ENCODE results near the gene FUT1. TPM values are rescaled to one million over a fixed set of nuclear protein-coding genes. Genes with fewer than 3 reads are reported as not detected.
A peak's percentile ranks its signal among the peaks of the same experiment; 100 is the strongest.
"Not testable (repeated sequence)": the region's sequence is repeated elsewhere in the genome, so short reads cannot be mapped to it uniquely, and the experiment has no call there.

Gene FUT1
- polyA plus RNA-seq, 1 experiment = 0.07 TPM

DNA sequence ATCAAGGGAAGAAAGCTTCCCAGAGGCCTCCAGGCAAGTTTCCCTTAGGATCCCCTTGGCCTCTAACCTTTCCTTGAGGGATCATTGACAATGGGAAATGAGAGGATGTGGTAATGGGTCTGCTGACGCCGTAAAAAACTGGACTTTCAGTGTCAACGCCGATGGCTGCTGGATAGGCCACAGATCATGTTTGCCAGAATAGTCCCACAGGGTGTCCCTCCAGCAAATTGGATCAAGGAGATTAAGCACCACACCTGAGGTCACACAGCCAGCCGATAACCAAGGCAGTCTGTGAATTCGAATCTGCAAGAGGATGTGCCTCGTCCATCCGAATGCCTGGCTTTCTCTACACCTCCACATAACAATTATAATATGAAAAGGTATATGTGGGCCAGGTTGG lies 40.8 kb upstream of the FUT1 start:
- no peak for DNase-seq (ENCODE audit: low read depth, low spot score)
- CTCF ChIA-PET = interaction anchor here (1.7 to 4.0 kb wide), 3 partner anchors 44 to 177 kb away, joined by 3 to 59 read pairs (median 28); partner anchors contain the start of gene HSD17B14
- no peak overlapping the region for H3K27ac ChIP-seq (ENCODE audit: low read depth, low read length)
- POLR2A ChIA-PET = no interaction called here
- H3K9me3 ChIP-seq (ENCODE audit: control insufficient read depth, insufficient read depth, low read length) = no peaks in the 10 kb centered on the region
- no peak overlapping the region for H3K4me3 ChIP-seq (ENCODE audit: low read depth, low read length)
- TF ChIP-seq, protein P1, sequence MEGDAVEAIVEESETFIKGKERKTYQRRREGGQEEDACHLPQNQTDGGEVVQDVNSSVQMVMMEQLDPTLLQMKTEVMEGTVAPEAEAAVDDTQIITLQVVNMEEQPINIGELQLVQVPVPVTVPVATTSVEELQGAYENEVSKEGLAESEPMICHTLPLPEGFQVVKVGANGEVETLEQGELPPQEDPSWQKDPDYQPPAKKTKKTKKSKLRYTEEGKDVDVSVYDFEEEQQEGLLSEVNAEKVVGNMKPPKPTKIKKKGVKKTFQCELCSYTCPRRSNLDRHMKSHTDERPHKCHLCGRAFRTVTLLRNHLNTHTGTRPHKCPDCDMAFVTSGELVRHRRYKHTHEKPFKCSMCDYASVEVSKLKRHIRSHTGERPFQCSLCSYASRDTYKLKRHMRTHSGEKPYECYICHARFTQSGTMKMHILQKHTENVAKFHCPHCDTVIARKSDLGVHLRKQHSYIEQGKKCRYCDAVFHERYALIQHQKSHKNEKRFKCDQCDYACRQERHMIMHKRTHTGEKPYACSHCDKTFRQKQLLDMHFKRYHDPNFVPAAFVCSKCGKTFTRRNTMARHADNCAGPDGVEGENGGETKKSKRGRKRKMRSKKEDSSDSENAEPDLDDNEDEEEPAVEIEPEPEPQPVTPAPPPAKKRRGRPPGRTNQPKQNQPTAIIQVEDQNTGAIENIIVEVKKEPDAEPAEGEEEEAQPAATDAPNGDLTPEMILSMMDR (IDR thresholded peaks at IDR 0.05; ENCODE audit: low read depth, low read length) = no peak
- no peaks in the 10 kb centered on the region for H3K27me3 ChIP-seq (ENCODE audit: control insufficient read depth, insufficient read depth, low read length)

DNA sequence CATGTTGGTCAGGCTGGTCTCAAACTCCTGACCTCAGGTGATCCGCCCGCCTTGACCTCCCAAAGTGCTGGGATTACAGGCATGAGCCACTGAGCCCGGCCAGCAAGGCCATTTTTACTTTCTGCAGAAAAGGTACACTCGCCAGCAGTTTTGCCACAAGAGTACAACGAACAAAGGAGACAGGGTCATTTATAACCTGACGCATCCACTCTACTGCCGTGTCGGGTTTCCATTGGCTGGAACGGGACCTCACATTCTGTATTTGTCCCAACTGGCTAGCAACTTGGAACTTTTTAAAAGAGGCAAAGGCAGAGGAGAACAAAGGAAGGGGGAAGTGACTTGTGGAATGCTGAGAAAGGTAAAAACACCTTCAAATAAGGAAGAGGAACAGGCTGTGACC lies 34.9 kb upstream of the FUT1 start:
- H3K27ac ChIP-seq (ENCODE audit: low read depth, low read length); POLR2A ChIA-PET; DNase-seq (ENCODE audit: low read depth, low spot score); H3K27me3 ChIP-seq (ENCODE audit: control insufficient read depth, insufficient read depth, low read length); H3K4me3 ChIP-seq (ENCODE audit: low read depth, low read length); H3K9me3 ChIP-seq (ENCODE audit: control insufficient read depth, insufficient read depth, low read length): not testable (repeated sequence)
- CTCF ChIA-PET = interaction anchor here (0.6 to 8.6 kb wide), 30 partner anchors 8 to 212 kb away, joined by 3 to 201 read pairs (median 4); partner anchors contain the start of genes CA11, GYS1, HSD17B14 and PPP1R15A

DNA sequence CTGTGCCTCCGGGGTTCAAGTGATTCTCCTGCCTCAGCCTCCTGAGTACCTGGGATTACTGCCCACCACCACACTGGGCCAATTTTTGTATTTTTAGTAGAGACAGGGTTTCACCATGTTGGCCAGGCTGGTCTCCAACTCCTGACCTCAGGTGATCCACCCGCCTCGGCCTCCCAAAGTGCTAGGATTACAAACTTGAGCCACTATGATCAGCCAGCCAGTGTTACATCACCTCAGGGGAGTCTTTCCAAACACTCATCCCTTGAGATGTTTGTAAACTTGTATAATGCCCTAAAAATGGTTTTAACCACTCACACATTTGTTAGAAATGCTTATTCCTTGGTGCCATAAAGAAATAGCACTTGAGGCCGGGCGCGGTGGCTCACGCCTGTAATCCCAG lies 34.0 kb upstream of the FUT1 start:
- CTCF ChIA-PET = interaction anchor here (1.3 to 8.6 kb wide), 4 partner anchors 9 to 185 kb away, joined by 4 to 201 read pairs (median 24); no protein-coding TSS in a partner anchor

DNA sequence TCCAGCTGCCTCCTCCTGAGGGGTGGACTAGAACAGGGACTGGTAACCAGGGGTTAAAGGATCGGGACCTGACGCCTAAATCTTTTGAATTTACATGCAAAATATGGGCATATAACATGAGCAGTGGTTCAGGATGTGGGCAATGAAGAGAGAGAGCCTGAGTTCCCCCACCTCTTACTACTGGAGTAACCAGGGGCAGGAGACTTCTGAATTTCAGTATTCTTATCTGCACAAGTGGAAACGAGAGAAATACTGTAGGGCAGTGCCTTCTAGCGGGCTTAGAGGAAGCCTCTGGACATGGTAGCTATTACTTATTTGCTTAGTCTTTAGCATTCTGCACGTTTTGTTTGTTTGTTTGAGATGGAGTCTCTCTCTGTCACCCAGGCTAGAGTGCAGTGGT lies 32.1 kb upstream of the FUT1 start:
- CTCF ChIA-PET = interaction anchor here (0.6 to 8.6 kb wide), 3 partner anchors 52 to 74 kb away, joined by 3 to 201 read pairs (median 8); partner anchors contain the start of gene HSD17B14
- POLR2A ChIA-PET = no interaction called here
- no peak for DNase-seq (ENCODE audit: low read depth, low spot score)

More for the DNA sequence above, 34.0 kb upstream of the FUT1 start:
- POLR2A ChIA-PET = interaction anchor here (0.7 kb wide), 2 partner anchors 9 to 184 kb away, joined by 4 to 6 read pairs; no protein-coding TSS in a partner anchor
- DNase-seq (ENCODE audit: low read depth, low spot score); H3K27me3 ChIP-seq (ENCODE audit: control insufficient read depth, insufficient read depth, low read length); H3K9me3 ChIP-seq (ENCODE audit: control insufficient read depth, insufficient read depth, low read length); H3K4me3 ChIP-seq (ENCODE audit: low read depth, low read length); H3K27ac ChIP-seq (ENCODE audit: low read depth, low read length): not testable (repeated sequence)

DNA sequence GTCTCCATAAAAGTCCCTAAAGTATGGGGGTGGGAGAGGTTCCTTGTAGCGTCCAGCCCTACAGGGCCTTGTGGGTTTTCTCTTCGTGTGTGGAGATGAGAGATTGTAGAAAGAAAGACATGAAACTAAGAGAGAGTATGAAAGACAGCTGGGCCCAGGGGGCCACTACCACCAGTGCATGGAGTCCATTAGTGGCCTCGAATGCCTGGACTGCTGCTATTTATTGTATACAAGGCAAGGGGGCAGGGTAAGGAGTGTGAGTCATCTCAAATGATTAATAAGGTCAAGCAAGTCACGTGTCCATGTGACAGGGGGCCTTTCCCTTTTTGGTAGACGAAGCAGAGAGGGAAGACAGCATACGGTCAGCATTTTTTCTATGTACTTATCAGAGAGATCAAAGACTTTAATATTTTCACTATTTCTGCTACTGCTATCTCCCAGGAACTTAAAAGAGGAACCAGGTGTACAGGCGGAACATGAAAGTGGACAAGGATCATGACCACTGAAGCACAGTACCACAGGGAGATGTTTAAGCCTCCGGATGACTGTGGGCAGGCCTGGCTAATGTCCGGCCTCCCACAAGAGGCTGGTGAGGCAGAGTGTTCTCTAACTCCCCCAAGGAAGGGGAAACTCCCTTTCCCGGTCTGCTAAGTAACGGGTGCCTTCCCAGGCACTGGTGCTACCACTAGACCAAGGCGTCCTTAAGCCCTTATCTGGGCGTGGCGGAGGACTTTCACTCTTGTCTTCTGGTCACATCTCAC lies 28.4 kb upstream of the FUT1 start:
- ChIA-PET CTCF (interaction anchor here (1.3 kb wide), 1 partner anchor 64 kb away, joined by 3 read pairs; no protein-coding TSS in a partner anchor), POLR2A (no interaction called here)

More for the DNA sequence above, 32.1 kb upstream of the FUT1 start:
- TF ChIP-seq, protein P1 (IDR thresholded peaks at IDR 0.05; ENCODE audit: low read depth, low read length) = peak; percentile 20
- Histone ChIP-seq H3K27me3 (ENCODE audit: control insufficient read depth, insufficient read depth, low read length) (peaks cover 4% of the 10 kb centered on the region), H3K27ac (ENCODE audit: low read depth, low read length) (no peak overlapping the region), H3K9me3 (ENCODE audit: control insufficient read depth, insufficient read depth, low read length) (no peaks in the 10 kb centered on the region), H3K4me3 (ENCODE audit: low read depth, low read length) (no peak overlapping the region)

More for the DNA sequence above, 28.4 kb upstream of the FUT1 start:
- no peak for DNase-seq (ENCODE audit: low read depth, low spot score)
- TF ChIP-seq, protein P1 (IDR thresholded peaks at IDR 0.05; ENCODE audit: low read depth, low read length) = no peak
- no peaks in the 10 kb centered on the region for H3K9me3 ChIP-seq (ENCODE audit: control insufficient read depth, insufficient read depth, low read length)
- H3K27ac ChIP-seq (ENCODE audit: low read depth, low read length) = no peak overlapping the region
- H3K4me3 ChIP-seq (ENCODE audit: low read depth, low read length) = no peak overlapping the region
- peaks cover 4% of the 10 kb centered on the region for H3K27me3 ChIP-seq (ENCODE audit: control insufficient read depth, insufficient read depth, low read length)
